Ascending aorta (tissue), 1 donor: ENCODE measurements around the gene MIOS. TPM values are rescaled to one million over a fixed set of nuclear protein-coding genes. Genes with fewer than 3 reads are reported as not detected.

Experiments used
- total RNA-seq: library from RNA; depleted of rRNA; stranded (reverse); fragments of >200 nt; gene quantifications from one replicate; pipeline ENCODE4 v1.1.0, GENCODE V29; 2016

The MIOS gene
- total RNA-seq, 1 donor from 2014 or later, result 14.6 TPM

Other genes with a start within 250 kb of the MIOS start
- gene COL28A1, start 31.0 kb upstream of the MIOS start, total RNA-seq, result 0.11 TPM
- 17.7 TPM for gene UMAD1, start 73.9 kb downstream of the MIOS start, total RNA-seq
- gene RPA3, start 151.7 kb downstream of the MIOS start, total RNA-seq, result 0.96 TPM